Occipital lobe (tissue), 2 donors: ENCODE measurements around the gene SCARF2. TPM values are rescaled to one million over a fixed set of nuclear protein-coding genes. Genes with fewer than 3 reads are reported as not detected.
"Not testable (repeated sequence)": the region's sequence is repeated elsewhere in the genome, so short reads cannot be mapped to it uniquely, and the experiment has no call there.

Source experiments
- DNase-seq: peaks from one replicate; lab custom pipeline; 2025; lab: John Stamatoyannopoulos, UW
- total RNA-seq: library from RNA; depleted of rRNA; stranded (reverse); fragments of >200 nt; gene quantifications from one replicate; pipeline ENCODE4 v1.2.3, GENCODE V29; 2014

SCARF2 gene
- total RNA-seq, 1 donor from 2014 or later: 1.7 TPM

DNA sequence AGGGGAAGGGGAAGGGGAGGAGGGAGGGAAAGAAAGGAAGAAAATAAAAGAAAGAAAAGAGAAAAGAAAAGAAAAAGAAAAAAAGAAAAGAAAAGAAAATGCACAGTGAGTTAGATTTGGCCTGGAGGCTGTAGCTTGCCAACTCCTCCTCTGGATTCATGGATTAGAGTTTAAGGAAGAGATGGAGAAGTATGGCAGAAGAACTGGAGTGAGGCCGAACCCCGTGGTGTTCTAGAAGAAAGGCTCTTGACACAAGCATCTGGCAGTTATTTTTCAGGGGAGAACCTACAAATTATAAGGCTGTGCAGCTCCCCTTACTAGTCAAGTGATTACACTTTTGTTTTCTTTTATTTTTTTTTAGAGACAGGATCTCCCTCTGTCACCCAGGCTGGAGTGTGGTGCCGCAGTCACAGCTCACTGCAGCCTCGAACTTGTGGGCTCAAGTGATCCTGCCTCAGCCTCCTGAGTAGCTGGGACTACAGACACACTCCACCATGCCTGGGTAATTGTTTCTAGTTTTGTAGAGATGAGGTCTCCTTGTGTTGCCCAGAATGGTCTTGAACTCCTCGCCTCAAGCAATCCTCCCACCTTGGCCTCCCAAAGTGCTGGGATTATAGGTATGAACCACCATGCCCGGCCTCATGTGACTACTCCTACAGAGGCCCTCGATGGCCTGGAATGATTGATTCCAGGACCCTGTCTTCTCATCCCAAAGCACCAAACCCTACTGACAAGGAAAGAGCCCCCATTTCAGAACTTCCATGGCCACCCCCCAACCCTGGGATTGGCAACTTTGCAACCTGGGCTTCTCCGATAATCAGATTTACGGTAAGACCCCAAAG is 24.2 kb downstream of the SCARF2 start:
- no peak for DNase-seq

- DNase-seq: no peak
These were observed 25.0 kb downstream of the SCARF2 start for GRCh38 chr22:20412474-20413216.

DNA sequence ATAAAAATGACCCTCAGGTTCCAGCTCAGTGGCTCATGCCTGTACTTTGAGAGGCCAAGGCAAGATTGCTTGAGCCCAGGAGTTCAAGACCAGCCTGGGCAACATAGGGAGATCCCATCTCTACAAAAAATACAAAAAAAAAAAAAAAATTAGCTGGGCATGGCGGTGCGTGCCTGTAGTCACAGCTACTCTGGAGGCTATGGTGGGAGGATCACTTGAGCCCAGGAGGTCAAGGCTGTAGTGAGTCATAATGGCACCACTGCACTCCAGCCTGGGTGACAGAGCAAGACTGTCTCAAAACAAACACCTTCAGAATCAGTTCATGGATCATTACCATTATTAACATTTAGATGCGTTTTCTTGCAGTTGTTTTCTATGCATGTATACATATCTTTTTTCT is 28.2 kb downstream of the SCARF2 start:
- DNase-seq: not testable (repeated sequence)

GRCh38 chr22:20408891-20409290 is 28.7 kb downstream of the SCARF2 start:
- no peak for DNase-seq

GRCh38 chr22:20407829-20408228 is 29.8 kb downstream of the SCARF2 start:
- DNase-seq: no peak

- DNase-seq: no peak
These were observed 30.8 kb downstream of the SCARF2 start for GRCh38 chr22:20406686-20407408.

DNA sequence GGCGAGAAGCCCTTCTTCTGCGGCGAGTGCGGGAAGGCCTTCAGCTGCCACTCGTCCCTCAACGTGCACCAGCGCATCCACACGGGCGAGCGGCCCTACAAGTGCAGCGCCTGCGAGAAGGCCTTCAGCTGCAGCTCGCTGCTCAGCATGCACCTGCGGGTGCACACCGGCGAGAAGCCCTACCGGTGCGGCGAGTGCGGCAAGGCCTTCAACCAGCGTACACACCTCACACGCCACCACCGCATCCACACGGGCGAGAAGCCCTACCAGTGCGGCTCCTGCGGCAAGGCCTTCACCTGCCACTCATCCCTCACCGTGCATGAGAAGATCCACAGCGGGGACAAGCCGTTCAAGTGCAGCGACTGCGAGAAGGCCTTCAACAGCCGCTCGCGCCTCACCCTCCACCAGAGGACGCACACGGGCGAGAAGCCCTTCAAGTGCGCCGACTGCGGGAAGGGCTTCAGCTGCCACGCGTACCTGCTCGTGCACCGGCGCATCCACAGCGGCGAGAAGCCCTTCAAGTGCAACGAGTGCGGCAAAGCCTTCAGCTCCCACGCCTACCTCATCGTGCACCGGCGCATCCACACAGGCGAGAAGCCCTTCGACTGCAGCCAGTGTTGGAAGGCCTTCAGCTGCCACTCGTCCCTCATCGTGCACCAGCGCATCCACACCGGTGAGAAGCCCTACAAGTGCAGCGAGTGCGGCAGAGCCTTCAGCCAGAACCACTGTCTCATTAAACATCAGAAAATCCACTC is 31.5 kb downstream of the SCARF2 start:
- no peak for DNase-seq

GRCh38 chr22:20405291-20405930 is 32.2 kb downstream of the SCARF2 start:
- no peak for DNase-seq

- DNase-seq: no peak
These were observed 32.7 kb downstream of the SCARF2 start for GRCh38 chr22:20404881-20405280.

- no peak for DNase-seq
These were observed 33.9 kb downstream of the SCARF2 start for GRCh38 chr22:20403779-20404140.

- DNase-seq: no peak
These were observed 34.5 kb downstream of the SCARF2 start for GRCh38 chr22:20402960-20403778.

- DNase-seq: no peak
These were observed 36.1 kb downstream of the SCARF2 start for GRCh38 chr22:20401376-20402014.

DNA sequence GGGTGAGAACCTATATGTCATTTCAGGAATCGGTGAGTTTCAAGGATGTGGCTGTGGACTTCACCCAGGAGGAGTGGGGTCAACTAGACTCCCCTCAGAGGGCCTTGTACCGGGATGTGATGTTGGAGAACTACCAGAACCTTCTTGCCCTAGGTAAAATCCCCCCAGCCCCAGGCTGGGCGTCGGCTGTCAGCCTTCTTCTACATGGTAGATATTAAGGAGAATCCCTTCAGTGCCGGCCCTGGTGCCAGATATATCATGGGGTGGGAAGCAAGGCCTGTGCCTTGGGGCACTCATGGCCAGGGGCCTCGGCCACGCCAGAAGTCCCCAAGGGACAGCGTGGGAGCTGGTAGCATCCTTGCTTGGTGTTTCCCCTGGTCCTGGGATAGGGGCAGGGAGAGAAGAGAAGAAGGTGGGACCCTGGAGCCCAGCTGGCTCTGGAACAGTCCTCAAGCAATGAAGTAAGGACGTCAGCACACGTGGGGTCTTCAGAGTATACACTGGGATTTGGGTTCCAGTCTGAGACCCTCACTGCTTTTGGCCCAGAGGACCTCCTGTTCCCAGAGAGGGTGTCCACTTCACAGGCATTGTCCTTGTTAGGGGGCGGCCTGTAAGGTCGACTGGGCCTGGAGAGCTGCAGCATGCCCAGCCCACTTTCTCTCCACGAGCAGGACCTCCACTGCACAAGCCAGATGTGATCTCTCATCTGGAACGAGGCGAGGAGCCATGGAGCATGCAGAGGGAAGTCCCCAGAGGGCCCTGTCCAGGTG is 36.8 kb downstream of the SCARF2 start:
- no peak for DNase-seq

GRCh38 chr22:20399866-20400605 is 37.6 kb downstream of the SCARF2 start:
- DNase-seq: no peak

DNA sequence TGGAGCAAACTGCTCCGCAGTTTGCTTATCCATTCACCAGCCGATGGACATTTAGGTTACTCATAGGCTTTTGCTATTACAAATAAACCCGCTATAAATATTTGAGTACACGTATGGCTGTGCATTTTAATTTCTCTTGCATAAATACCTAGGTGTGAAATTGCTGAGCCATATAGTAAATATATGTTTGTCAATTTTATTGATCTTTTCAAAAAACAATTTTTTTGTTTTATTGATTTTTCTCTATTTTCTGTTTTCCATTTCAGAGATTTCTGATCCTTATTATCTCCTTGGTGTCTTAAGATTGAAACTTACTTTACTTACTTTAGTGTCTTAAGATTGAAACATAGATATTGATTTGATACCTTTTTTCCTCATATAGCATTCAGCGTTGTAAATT is 39.2 kb downstream of the SCARF2 start:
- DNase-seq: no peak

- DNase-seq: no peak
These were observed 40.1 kb downstream of the SCARF2 start for GRCh38 chr22:20397498-20397897.

DNA sequence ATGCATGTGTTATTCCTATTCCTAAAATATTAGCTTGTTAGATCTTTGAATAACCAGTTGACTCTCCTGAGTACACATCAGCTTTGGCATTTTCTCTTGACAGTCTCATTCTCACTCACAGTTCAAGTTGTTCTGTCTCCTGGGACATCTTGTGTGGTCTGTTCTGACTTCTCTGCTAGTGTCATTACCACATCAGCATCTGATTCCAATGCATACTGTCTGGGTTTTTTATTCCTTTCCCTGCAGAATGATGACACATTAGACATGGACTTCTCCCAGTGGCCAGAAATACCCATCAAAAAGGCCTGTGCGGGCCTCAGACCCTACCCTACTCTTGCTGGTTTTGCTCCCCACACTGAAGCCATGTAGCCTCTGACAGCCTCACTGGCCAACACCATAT is 41.0 kb downstream of the SCARF2 start:
- DNase-seq: no peak

DNA sequence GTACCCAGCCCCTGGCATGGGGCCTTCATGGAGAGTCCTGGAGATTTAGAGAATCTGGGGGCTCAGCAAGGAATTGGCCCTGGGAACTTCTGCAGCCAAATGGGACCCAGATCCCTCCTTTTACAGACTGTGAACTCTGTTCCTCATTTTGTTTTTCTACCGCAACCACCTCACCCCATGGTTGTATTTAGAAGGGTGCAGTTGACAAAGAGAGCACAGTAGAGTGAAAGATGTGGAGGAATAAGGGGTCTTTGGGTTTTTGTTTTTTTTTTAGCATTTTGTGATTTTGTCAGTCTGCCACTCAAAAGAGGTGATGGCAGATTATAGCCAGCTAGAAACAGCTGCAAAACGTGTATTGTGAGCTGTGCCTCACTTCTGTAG is 41.7 kb downstream of the SCARF2 start:
- DNase-seq: no peak
